SW 1271 (cell line): ENCODE results near the gene TMTC1.
"Not testable (repeated sequence)": the region's sequence is repeated elsewhere in the genome, so short reads cannot be mapped to it uniquely, and the experiment has no call there.

Experiments
- DNase-seq, 2 experiments: peaks; one replicate each; lab custom pipeline; 2025; lab: John Stamatoyannopoulos, UW

The TMTC1 gene

GRCh38 chr12:29572938-29573337, 210.8 kb downstream of the TMTC1 start:
- no peak for DNase-seq

DNA sequence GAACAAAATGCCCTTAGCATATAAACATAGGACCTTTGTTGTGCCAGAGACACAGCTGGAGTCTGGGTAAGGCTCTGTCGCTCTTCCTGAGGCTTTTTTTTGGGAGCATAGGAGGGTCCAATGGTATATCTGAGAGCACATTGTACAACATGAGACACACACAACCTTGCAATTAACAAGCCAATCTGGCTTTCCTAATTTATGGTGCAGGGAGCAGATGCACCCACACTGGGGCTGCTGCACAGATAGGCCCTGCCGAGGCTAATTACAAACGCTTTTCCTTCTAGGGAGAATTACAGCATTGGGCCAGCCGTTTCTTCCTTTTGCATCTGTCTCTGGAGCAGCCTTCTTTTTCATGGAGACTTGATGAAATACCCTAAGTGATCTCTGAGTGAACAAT, 211.3 kb downstream of the TMTC1 start:
- DNase-seq, result no peak

DNA sequence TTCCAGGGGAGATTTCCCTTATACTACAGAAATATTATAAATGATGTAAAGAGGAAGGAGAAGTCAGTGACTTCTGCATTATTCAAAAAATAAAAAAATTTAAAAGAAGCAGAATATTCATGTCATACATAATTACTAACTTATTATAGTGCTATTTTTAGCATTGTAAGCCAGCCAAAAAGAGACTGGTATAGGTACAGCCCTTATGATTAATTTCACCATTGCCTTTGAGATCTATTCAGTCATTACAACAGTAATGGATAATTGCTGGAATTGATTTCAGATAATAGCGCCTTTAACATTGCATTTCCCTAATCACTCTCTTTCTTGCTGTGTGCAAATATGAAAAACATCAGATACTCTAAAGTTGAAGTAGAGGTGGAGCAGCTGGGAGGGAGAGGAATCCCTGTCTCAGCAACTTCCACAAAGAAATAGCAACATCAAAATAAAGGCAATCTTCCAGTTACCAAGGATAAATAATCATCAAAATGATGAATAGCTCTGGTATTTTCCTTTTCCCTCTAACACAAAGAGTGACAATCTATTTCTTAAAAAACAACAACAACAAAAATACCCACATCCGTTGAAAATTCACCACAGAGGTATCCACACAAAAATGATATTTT, 214.5 kb downstream of the TMTC1 start:
- no peak for DNase-seq

- DNase-seq, result no peak
Observed at GRCh38 chr12:29566441-29566840, 217.3 kb downstream of the TMTC1 start.

GRCh38 chr12:29565727-29566126, 218.0 kb downstream of the TMTC1 start:
- no peak for DNase-seq

- no peak for DNase-seq
Observed at GRCh38 chr12:29564925-29565324, 218.8 kb downstream of the TMTC1 start.

DNA sequence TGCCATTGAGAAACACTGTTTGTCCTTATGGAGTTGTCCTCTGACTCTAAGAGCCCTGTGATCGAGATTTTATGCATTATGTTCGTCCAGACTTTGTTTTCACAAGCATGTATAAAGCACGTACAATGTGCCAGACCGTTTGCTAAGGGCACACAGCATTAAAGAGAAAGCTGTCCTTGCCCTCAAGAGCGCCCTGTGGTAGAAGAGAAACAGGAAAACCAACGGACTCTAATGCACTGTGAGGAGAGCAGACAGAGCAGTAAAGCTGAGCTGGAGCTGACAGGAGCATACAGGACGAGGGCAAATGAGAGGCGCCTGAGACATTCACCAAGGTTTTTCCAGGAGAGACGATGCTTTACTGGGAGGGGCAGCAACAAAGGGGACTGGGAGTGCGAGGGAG, 220.1 kb downstream of the TMTC1 start:
- no peak for DNase-seq

- DNase-seq, result no peak
Observed at GRCh38 chr12:29563071-29563470, 220.7 kb downstream of the TMTC1 start.

GRCh38 chr12:29562110-29562804, 221.5 kb downstream of the TMTC1 start:
- DNase-seq, result no peak

GRCh38 chr12:29561664-29562071, 222.1 kb downstream of the TMTC1 start:
- DNase-seq, result no peak

DNA sequence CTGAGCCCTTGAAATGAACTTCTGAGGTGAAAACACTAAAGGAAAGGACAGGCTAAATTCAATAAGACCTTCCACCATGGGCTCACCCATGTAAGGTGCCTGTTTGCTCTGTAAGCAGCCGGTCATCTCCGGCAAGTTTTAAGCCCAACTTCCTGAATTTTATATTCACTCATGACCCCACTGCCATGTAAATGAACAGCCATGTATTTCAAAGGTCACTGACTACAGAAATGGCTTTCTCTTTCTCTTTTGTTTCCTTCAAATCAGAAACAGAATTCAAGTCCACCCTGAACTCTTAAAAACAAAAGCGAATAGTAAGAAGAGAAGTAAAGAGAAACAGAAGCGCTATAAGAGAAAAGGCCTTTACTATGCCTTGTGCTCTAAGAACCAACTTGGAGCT, 224.5 kb downstream of the TMTC1 start:
- DNase-seq, result no peak

- no peak for DNase-seq
Observed at GRCh38 chr12:29556363-29556762, 227.4 kb downstream of the TMTC1 start.

GRCh38 chr12:29555451-29555850, 228.3 kb downstream of the TMTC1 start:
- DNase-seq, result not testable (repeated sequence)

DNA sequence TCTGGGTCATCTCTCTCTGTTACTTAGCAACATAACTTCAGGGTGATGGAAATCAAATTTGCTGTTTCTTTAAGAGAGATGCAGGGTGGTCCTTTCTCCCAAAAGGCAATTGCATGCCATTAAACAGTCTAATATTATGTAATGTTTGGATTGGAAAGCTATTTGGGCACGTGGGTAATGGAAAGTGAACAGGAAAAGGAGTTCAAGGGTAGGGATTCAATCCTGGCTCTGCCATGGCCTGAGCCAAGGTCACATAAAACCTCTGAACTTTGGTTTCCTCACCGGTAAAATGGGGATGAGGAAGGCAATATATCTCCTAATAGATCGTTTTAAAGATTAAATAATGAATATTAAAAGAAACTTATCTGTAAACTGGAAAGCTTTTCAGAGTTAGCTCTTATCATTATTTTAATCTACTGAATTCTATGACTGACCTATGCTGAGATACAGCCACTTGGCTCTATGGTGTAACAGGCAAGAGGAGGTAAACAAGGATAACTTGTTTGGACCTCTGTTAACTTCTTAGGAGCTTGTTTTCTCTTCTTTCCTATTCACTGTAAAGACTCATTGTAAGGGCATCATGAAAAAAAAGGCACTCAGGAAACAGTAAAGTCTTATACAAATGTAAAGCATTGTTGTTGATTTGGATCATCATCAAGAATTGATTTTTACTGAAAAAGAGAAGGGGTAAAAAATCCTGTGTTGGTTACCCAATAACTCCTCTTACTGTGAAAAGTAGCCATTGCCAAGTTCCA, 230.6 kb downstream of the TMTC1 start:
- DNase-seq, result no peak

DNA sequence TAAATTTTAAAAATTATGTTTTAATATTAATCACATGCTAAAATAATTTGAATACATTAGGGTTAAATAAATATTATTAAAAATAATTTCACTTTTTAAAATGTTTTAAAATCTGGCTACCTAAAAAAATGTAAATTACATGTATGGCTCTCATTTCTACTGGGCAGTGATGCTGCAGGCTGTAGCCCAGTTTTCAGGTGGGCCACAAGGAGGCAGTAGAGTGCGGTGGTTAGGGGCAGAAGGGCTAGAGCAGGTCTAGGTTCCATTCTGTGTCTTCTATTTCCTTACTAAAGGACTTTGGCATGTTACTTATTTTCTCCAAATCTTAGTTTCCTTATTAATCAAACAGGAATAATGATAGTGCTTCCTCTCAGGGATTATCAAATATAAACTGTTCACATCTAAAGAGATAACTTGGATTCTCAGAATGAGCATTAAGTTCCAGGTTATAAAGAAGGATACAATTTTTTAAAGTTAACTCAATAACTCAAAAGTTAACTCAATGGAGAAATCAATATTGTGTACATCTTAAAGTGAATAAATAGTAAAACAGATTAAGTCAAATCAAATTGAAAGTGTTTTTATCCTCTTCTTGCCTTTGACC, 231.3 kb downstream of the TMTC1 start:
- DNase-seq, result peak in 1 of 2 experiments; percentile 47

DNA sequence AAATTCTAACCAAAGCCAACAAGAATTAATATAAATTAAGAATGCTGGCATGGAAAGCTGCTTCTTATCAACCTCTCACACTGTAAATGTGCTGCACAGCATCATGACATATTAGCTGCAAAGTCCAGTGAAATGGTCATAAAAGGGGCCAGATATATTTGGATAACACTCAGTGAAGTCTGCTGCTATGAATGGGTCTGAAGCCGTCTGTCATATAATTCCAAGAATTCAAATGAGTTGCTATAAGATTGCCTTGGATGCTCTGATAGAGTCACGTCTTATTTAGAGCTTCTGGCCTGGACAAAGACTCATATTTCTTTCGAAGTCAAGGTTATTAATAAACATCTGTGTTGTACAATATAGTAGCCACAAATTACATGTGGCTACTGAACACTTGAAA, 231.9 kb downstream of the TMTC1 start:
- no peak for DNase-seq

DNA sequence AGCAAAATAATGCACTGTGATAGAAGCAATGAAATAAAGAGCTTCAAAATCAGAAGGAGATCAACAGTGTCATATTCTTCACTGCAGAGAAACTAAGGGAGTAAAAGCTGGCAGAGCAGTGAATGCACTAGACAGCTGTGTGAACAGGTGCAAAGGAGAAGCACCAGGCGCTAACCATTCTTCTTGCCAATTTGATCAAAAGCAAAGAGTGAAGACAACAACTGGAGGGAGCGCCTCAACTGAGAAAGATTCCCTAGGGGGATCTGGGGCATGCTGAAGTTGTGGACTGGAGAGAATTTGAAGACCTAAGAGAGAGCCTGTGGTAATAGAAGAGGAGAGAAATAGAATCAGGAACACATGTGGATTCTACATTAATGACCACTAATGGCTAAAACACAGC, 235.9 kb downstream of the TMTC1 start:
- DNase-seq, result no peak

- no peak for DNase-seq
Observed at GRCh38 chr12:29547151-29547632, 236.6 kb downstream of the TMTC1 start.

- no peak for DNase-seq
Observed at GRCh38 chr12:29546000-29546399, 237.7 kb downstream of the TMTC1 start.

DNA sequence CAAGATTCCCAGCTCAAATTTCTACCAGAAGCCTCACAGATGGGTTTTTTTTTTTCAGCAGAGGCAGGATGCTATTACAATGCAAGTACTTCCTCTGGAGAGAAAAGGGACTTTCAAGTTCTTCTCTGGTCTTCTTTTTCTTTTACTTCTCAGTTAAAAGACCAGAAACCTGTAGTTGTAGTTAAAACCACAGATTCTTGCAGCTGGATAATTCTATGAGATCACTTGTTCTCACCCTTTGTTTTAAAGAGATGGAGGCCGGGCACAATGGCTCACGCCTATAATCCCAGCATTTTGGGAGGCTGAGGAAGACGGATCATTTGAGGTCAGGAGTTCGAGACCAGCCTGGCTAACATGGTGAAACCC, 238.7 kb downstream of the TMTC1 start:
- DNase-seq, result no peak

DNA sequence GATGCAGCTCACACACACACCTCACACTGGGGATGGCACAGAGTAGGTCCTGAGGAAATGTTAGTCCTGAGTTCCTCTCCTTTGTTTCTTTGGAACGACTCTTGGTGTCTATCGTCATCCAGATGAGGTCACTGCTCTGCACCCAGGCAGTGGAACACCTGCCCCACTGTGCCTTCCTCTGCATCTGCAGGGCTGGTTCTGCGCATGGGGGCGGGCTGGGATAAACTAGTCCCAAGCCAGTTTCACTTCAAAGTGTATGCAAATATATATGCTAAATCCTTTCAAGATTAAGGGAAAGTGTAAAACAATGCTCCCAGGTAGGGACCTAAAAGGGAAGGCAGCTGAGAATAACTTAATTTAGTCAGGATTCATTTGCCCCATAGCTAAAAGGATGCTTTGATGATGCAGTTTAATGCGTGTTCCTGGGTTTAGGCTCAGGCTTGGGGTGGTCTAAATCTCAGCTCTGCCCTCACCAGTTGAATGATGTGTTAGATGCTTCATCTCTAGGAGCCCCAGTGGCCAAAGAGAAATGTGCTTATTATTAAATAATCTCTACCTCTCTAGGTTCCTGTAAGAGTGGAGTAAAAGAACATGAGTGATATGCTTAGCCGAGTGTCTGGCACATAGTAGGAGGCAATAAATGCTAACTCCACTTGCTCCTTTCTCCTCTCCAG, 239.2 kb downstream of the TMTC1 start:
- DNase-seq, result no peak

GRCh38 chr12:29543036-29543435, 240.7 kb downstream of the TMTC1 start:
- DNase-seq, result no peak
